Endothelial cell of umbilical vein (primary cell): ENCODE measurements around the gene GPR157.

ENCODE experiments used
- EZH2 ChIP-seq: IDR thresholded peaks from 2 replicates; pipeline ENCODE4 v1.6.1; 2012; ENCODE audit warnings: borderline replicate concordance, low read depth, mild to moderate bottlenecking, moderate library complexity, low read length, inconsistent platforms; ENCODE audit not compliant: severe bottlenecking
- FOS ChIP-seq: IDR thresholded peaks from 2 replicates; pipeline ENCODE4 v1.6.1; 2011; ENCODE audit warnings: mild to moderate bottlenecking, low read length, moderate library complexity, borderline replicate concordance; ENCODE audit not compliant: insufficient read depth
- JUN ChIP-seq: IDR thresholded peaks from 2 replicates; pipeline ENCODE4 v1.6.1; 2011; ENCODE audit warnings: borderline replicate concordance, low read depth; ENCODE audit not compliant: insufficient read length, insufficient read depth
- MYC ChIP-seq: IDR thresholded peaks from one replicate; pipeline ENCODE4 v1.6.1; 2011; ENCODE audit warnings: mild to moderate bottlenecking, low read depth, low read length
- POLR2A ChIP-seq: IDR thresholded peaks from 2 replicates; pipeline ENCODE4 v1.6.1; 2012; ENCODE audit warnings: low read depth, mild to moderate bottlenecking, control low read depth, low read length
- POLR2AphosphoS5 ChIP-seq: IDR thresholded peaks from 2 replicates; pipeline ENCODE4 v1.6.1; 2012; ENCODE audit warnings: low read depth, mild to moderate bottlenecking, control low read depth, low read length, moderate library complexity; ENCODE audit not compliant: insufficient read depth
- TF ChIP-seq, protein P1 (sequence below), 2 donors: IDR thresholded peaks; 1 replicate in 1 of 2; 2 replicates in 1 of 2; pipeline ENCODE4 v1.5.1; 2011; ENCODE audit warnings: low read length in 2 of 2, mild to moderate bottlenecking in 2 of 2, moderate library complexity in 2 of 2, control low read depth in 1 of 2, inconsistent platforms in 1 of 2, low read depth in 1 of 2; ENCODE audit not compliant: insufficient read depth in 1 of 2; ENCODE audit errors: extremely low read depth in 1 of 2
- TF ChIP-seq, protein P2 (sequence below): IDR thresholded peaks from 2 replicates; pipeline ENCODE4 v1.6.1; 2011; ENCODE audit not compliant: insufficient read depth, insufficient read length

DNA sequence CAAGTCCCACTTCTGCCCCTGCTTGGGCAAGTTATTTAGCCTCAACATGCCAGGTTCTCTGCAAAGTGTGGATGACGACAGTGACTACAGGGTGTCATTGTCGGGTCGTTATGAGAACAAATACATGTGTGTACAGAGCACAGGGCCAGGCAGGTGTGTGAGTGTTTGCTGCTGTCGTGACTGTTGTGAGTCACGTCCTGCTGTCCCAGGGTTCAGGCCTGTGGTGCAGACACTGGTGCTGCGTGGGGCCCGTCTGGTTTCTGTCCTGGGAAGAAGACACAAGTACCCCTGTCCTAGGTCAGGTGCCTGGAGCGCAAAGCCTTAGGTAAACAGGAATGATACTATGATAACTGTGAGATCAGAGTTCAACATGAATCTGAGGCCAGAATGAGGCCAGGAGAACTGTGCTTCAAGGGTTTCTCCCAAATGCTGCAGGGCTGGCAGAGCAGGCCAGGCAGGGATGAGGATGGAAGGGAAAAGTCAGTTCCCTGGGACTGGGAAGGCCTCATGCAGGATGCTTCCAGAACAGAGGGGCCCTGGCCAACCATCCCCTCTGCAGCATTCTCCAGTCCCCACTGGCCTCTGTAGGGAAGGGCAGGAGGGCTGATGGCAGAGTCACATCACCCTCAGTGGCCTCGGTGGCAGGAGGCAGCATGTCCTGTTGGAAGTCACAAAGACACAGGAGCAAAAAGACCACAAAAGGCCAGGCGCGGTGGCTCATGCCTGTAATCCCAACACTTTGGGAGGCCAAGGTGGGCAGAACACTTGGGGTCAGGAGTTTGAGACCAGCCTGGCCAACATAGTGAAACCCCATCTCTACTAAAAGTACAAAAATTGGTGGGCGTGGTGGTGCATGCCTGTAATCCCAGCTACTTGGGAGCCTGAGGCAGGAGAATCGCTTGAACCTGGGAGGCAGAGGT is 15.7 kb downstream of the GPR157 start:
- TF ChIP-seq POLR2A: no peak
- TF ChIP-seq, protein P1, sequence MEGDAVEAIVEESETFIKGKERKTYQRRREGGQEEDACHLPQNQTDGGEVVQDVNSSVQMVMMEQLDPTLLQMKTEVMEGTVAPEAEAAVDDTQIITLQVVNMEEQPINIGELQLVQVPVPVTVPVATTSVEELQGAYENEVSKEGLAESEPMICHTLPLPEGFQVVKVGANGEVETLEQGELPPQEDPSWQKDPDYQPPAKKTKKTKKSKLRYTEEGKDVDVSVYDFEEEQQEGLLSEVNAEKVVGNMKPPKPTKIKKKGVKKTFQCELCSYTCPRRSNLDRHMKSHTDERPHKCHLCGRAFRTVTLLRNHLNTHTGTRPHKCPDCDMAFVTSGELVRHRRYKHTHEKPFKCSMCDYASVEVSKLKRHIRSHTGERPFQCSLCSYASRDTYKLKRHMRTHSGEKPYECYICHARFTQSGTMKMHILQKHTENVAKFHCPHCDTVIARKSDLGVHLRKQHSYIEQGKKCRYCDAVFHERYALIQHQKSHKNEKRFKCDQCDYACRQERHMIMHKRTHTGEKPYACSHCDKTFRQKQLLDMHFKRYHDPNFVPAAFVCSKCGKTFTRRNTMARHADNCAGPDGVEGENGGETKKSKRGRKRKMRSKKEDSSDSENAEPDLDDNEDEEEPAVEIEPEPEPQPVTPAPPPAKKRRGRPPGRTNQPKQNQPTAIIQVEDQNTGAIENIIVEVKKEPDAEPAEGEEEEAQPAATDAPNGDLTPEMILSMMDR (IDR thresholded peaks at IDR 0.05; ENCODE audit: extremely low read depth in 1 of 2, insufficient read depth in 1 of 2, low read depth in 1 of 2, low read length in 2 of 2): no peak
- TF ChIP-seq POLR2AphosphoS5: no peak
- TF ChIP-seq, protein P2, sequence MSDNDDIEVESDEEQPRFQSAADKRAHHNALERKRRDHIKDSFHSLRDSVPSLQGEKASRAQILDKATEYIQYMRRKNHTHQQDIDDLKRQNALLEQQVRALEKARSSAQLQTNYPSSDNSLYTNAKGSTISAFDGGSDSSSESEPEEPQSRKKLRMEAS: no peak
- no peak for TF ChIP-seq JUN
- TF ChIP-seq EZH2: no peak
- no peak for TF ChIP-seq FOS
- TF ChIP-seq MYC: no peak
